ENCODE data around the gene ERC2. TPM values are rescaled to one million over a fixed set of nuclear protein-coding genes. Genes with fewer than 3 reads are reported as not detected.

The ERC2 gene
- total RNA-seq, 4 donors from 2014 or later = 5.3 to 8.8 (median 7.8) TPM

- 15 to 16% methylated on average over 5 of the region's 5 CpGs for WGBS, 2 donors
- H3K9me3 ChIP-seq = no peaks in the 10 kb centered on the region
- no peak overlapping the region for H3K4me3 ChIP-seq (replicated peaks in 1 of 3)
- H3K27me3 ChIP-seq = no peaks in the 10 kb centered on the region
- H3K27ac ChIP-seq = no peak overlapping the region
- no peaks in the 10 kb centered on the region for H3K36me3 ChIP-seq
- DNase-seq = peak; percentile 33 to 47
- H3K4me1 ChIP-seq = no peaks in the 10 kb centered on the region
- no peak for TF ChIP-seq POLR2A (IDR thresholded peaks at IDR 0.05)
- TF ChIP-seq CTCF (IDR thresholded peaks at IDR 0.05) = peak in 3 of 6 experiments; percentile 34 to 44 (median 42)
- intact Hi-C loops (cut with DNase I) = no loop called here
Observed at GRCh38 chr3:56303487-56303886, 164.8 kb downstream of the ERC2 start.

- no peaks in the 10 kb centered on the region for H3K36me3 ChIP-seq
- H3K4me3 ChIP-seq (replicated peaks in 1 of 3) = no peak overlapping the region
- intact Hi-C loops (cut with DNase I) = no loop called here
- WGBS, 2 donors = 91 to 92% methylated on average over 2 of the region's 2 CpGs
- H3K4me1 ChIP-seq = no peaks in the 10 kb centered on the region
- no peak overlapping the region for H3K27ac ChIP-seq
- no peaks in the 10 kb centered on the region for H3K9me3 ChIP-seq
- no peak for DNase-seq
- TF ChIP-seq POLR2A (IDR thresholded peaks at IDR 0.05) (no peak), CTCF (IDR thresholded peaks at IDR 0.05) (no peak)
- H3K27me3 ChIP-seq = no peaks in the 10 kb centered on the region
Observed at GRCh38 chr3:56302417-56302816, 165.8 kb downstream of the ERC2 start.

- TF ChIP-seq POLR2A (IDR thresholded peaks at IDR 0.05) (no peak), CTCF (IDR thresholded peaks at IDR 0.05) (no peak)
- intact Hi-C loops (cut with DNase I) = no loop called here
- WGBS, 2 donors = 77 to 78% methylated on average over 3 of the region's 3 CpGs
Observed at GRCh38 chr3:56297281-56297840, 170.9 kb downstream of the ERC2 start.

GRCh38 chr3:56296361-56296760, 171.9 kb downstream of the ERC2 start:
- H3K4me1 ChIP-seq = no peaks in the 10 kb centered on the region
- H3K4me3 ChIP-seq (replicated peaks in 1 of 3) = no peak overlapping the region
- H3K27ac ChIP-seq = no peak overlapping the region
- TF ChIP-seq POLR2A (IDR thresholded peaks at IDR 0.05) (no peak), CTCF (IDR thresholded peaks at IDR 0.05) (no peak)
- no peaks in the 10 kb centered on the region for H3K36me3 ChIP-seq
- no peak for DNase-seq
- H3K9me3 ChIP-seq = no peaks in the 10 kb centered on the region
- no peaks in the 10 kb centered on the region for H3K27me3 ChIP-seq
- intact Hi-C loops (cut with DNase I) = no loop called here
- WGBS, 2 donors = 56 to 63% methylated on average over 5 of the region's 5 CpGs

More at GRCh38 chr3:56297281-56297840, 170.9 kb downstream of the ERC2 start:
- Histone ChIP-seq H3K27ac (no peak overlapping the region), H3K4me3 (replicated peaks in 1 of 3) (no peak overlapping the region), H3K9me3 (no peaks in the 10 kb centered on the region), H3K27me3 (no peaks in the 10 kb centered on the region), H3K36me3 (no peaks in the 10 kb centered on the region), H3K4me1 (no peaks in the 10 kb centered on the region)
- DNase-seq = no peak

GRCh38 chr3:56295161-56295560, 173.1 kb downstream of the ERC2 start:
- no peak for DNase-seq
- Histone ChIP-seq H3K9me3 (no peaks in the 10 kb centered on the region), H3K4me1 (no peaks in the 10 kb centered on the region), H3K36me3 (no peaks in the 10 kb centered on the region), H3K4me3 (replicated peaks in 1 of 3) (no peak overlapping the region), H3K27ac (no peak overlapping the region), H3K27me3 (no peaks in the 10 kb centered on the region)
- TF ChIP-seq CTCF (IDR thresholded peaks at IDR 0.05) (no peak), POLR2A (IDR thresholded peaks at IDR 0.05) (no peak)
- WGBS, 2 donors = 72 to 85% methylated on average over 2 of the region's 2 CpGs
- intact Hi-C loops (cut with DNase I) = no loop called here
